ENCODE data around the gene GSE1.

Gene GSE1

GRCh38 chr16:85628645-85629044 is 15.5 kb downstream of the GSE1 start:
- no peaks in the 10 kb centered on the region for H3K9me3 ChIP-seq (ENCODE audit: control insufficient read depth, low read length)
- H3K9ac ChIP-seq (ENCODE audit: low read length): no peak overlapping the region

GRCh38 chr16:85629326-85629725 is 16.2 kb downstream of the GSE1 start:
- H3K9me3 ChIP-seq (ENCODE audit: control insufficient read depth, low read length): no peaks in the 10 kb centered on the region
- H3K27me3 ChIP-seq (ENCODE audit: control insufficient read depth, insufficient read depth, low read length): no peaks in the 10 kb centered on the region
- no peak overlapping the region for H3K4me3 ChIP-seq (ENCODE audit: low read length)
- H3K9ac ChIP-seq (ENCODE audit: low read length): no peak overlapping the region
- H3K36me3 ChIP-seq (ENCODE audit: control insufficient read depth, insufficient read depth, low read length): no peaks in the 10 kb centered on the region
- peaks cover 35% of the 10 kb centered on the region for H3K4me1 ChIP-seq (ENCODE audit: control insufficient read depth, insufficient read depth, low read length)

More at GRCh38 chr16:85628645-85629044, 15.5 kb downstream of the GSE1 start:
- Histone ChIP-seq H3K36me3 (ENCODE audit: control insufficient read depth, insufficient read depth, low read length) (no peaks in the 10 kb centered on the region), H3K4me3 (ENCODE audit: low read length) (no peak overlapping the region), H3K27me3 (ENCODE audit: control insufficient read depth, insufficient read depth, low read length) (no peaks in the 10 kb centered on the region), H3K4me1 (ENCODE audit: control insufficient read depth, insufficient read depth, low read length) (peaks cover 39% of the 10 kb centered on the region)

- no peaks in the 10 kb centered on the region for H3K9me3 ChIP-seq (ENCODE audit: control insufficient read depth, low read length)
- H3K4me1 ChIP-seq (ENCODE audit: control insufficient read depth, insufficient read depth, low read length): peaks cover 35% of the 10 kb centered on the region
- no peaks in the 10 kb centered on the region for H3K36me3 ChIP-seq (ENCODE audit: control insufficient read depth, insufficient read depth, low read length)
- no peak overlapping the region for H3K9ac ChIP-seq (ENCODE audit: low read length)
- H3K27me3 ChIP-seq (ENCODE audit: control insufficient read depth, insufficient read depth, low read length): no peaks in the 10 kb centered on the region
- no peak overlapping the region for H3K4me3 ChIP-seq (ENCODE audit: low read length)
Measured at GRCh38 chr16:85629853-85630252, 16.7 kb downstream of the GSE1 start.

- Histone ChIP-seq H3K36me3 (ENCODE audit: control insufficient read depth, insufficient read depth, low read length) (no peaks in the 10 kb centered on the region), H3K27me3 (ENCODE audit: control insufficient read depth, insufficient read depth, low read length) (no peaks in the 10 kb centered on the region), H3K9ac (ENCODE audit: low read length) (no peak overlapping the region), H3K4me1 (ENCODE audit: control insufficient read depth, insufficient read depth, low read length) (peaks cover 33% of the 10 kb centered on the region), H3K9me3 (ENCODE audit: control insufficient read depth, low read length) (no peaks in the 10 kb centered on the region), H3K4me3 (ENCODE audit: low read length) (no peak overlapping the region)
Measured at GRCh38 chr16:85631230-85631629, 18.1 kb downstream of the GSE1 start.

GRCh38 chr16:85631802-85632393 is 18.8 kb downstream of the GSE1 start:
- Histone ChIP-seq H3K9me3 (ENCODE audit: control insufficient read depth, low read length) (no peaks in the 10 kb centered on the region), H3K4me3 (ENCODE audit: low read length) (no peak overlapping the region), H3K9ac (ENCODE audit: low read length) (no peak overlapping the region), H3K36me3 (ENCODE audit: control insufficient read depth, insufficient read depth, low read length) (no peaks in the 10 kb centered on the region), H3K27me3 (ENCODE audit: control insufficient read depth, insufficient read depth, low read length) (no peaks in the 10 kb centered on the region), H3K4me1 (ENCODE audit: control insufficient read depth, insufficient read depth, low read length) (peaks cover 27% of the 10 kb centered on the region)

DNA sequence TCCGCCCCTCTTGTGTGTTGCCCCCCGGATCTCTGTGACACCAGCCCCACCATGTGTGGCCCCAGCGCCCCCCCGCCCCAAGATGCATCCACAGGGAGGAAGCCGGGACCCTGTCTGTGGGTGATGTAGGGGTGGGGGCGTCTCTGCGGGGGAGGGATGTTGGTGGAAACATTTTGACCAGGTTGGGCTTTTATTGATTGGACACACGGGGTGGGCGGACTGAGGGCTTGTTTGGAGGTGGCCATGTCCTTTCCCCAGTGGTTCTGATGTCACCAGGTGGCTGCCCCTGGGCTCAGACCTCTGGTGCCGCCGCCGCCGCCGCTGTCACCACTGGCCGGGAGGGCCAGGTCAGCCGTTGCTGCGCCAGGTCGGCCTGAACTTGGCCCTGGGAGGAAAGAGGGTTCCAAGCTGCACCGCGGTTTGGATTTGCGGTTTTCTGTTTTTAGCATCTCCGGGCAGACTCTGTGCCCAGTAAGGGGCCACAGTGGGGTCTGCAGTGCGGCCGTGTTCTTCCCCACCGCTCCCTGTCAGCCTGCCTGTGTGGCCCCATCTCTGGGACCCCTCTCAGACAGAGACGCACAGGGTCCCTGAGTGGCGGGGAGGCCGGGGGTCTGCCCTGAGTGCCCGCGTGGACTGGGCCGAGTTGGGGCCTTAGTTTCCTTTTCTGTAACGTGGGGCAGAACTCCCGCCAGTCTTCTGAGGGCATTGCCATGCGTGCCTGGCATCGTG is 19.8 kb downstream of the GSE1 start:
- H3K36me3 ChIP-seq (ENCODE audit: control insufficient read depth, insufficient read depth, low read length): no peaks in the 10 kb centered on the region
- H3K27me3 ChIP-seq (ENCODE audit: control insufficient read depth, insufficient read depth, low read length): no peaks in the 10 kb centered on the region
- peaks cover 24% of the 10 kb centered on the region for H3K4me1 ChIP-seq (ENCODE audit: control insufficient read depth, insufficient read depth, low read length)
- no peaks in the 10 kb centered on the region for H3K9me3 ChIP-seq (ENCODE audit: control insufficient read depth, low read length)
- H3K9ac ChIP-seq (ENCODE audit: low read length): no peak overlapping the region
- no peak overlapping the region for H3K4me3 ChIP-seq (ENCODE audit: low read length)

DNA sequence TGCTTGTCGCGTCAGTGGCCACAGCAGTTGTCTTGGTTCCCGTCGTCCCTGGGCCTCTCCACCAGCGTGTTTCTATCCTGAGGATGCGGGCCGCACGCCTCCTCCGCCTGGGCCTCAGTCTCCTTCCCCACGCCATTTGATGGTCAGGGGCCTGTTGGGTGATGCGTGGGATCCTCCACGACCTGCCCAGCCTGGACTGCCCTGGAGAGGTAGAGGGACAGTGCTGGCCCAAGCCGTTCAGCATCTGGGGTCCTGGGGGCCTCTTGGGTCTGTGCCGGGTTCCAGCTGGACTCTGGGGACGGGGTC is 20.3 kb downstream of the GSE1 start:
- Histone ChIP-seq H3K27me3 (ENCODE audit: control insufficient read depth, insufficient read depth, low read length) (no peaks in the 10 kb centered on the region), H3K9ac (ENCODE audit: low read length) (no peak overlapping the region), H3K9me3 (ENCODE audit: control insufficient read depth, low read length) (no peaks in the 10 kb centered on the region), H3K36me3 (ENCODE audit: control insufficient read depth, insufficient read depth, low read length) (no peaks in the 10 kb centered on the region), H3K4me3 (ENCODE audit: low read length) (no peak overlapping the region), H3K4me1 (ENCODE audit: control insufficient read depth, insufficient read depth, low read length) (peaks cover 20% of the 10 kb centered on the region)

DNA sequence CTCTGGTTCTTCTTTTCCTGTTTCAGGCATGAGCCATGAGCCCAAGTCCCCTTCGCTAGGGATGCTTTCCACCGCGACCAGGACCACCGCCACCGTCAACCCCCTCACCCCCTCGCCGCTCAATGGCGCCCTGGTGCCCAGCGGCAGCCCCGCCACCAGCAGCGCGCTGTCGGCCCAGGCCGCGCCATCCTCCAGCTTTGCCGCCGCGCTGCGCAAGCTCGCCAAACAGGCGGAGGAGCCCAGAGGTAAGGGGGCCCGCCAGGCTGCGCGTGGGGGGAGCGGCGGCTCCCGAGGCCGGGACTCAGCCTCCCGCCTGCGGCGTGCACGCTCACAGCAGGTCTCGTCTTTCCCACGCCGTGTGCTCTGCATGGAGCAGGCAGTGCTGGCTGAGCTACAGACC is 20.8 kb downstream of the GSE1 start:
- H3K4me1 ChIP-seq (ENCODE audit: control insufficient read depth, insufficient read depth, low read length): peaks cover 23% of the 10 kb centered on the region
- no peaks in the 10 kb centered on the region for H3K9me3 ChIP-seq (ENCODE audit: control insufficient read depth, low read length)
- H3K36me3 ChIP-seq (ENCODE audit: control insufficient read depth, insufficient read depth, low read length): no peaks in the 10 kb centered on the region
- no peak overlapping the region for H3K4me3 ChIP-seq (ENCODE audit: low read length)
- H3K9ac ChIP-seq (ENCODE audit: low read length): no peak overlapping the region
- no peaks in the 10 kb centered on the region for H3K27me3 ChIP-seq (ENCODE audit: control insufficient read depth, insufficient read depth, low read length)

GRCh38 chr16:85634747-85635544 is 21.8 kb downstream of the GSE1 start:
- H3K4me3 ChIP-seq (ENCODE audit: low read length): no peak overlapping the region
- no peaks in the 10 kb centered on the region for H3K27me3 ChIP-seq (ENCODE audit: control insufficient read depth, insufficient read depth, low read length)
- no peaks in the 10 kb centered on the region for H3K9me3 ChIP-seq (ENCODE audit: control insufficient read depth, low read length)
- no peak overlapping the region for H3K9ac ChIP-seq (ENCODE audit: low read length)
- peaks cover 33% of the 10 kb centered on the region for H3K4me1 ChIP-seq (ENCODE audit: control insufficient read depth, insufficient read depth, low read length)
- H3K36me3 ChIP-seq (ENCODE audit: control insufficient read depth, insufficient read depth, low read length): no peaks in the 10 kb centered on the region

GRCh38 chr16:85635545-85636140 is 22.5 kb downstream of the GSE1 start:
- Histone ChIP-seq H3K36me3 (ENCODE audit: control insufficient read depth, insufficient read depth, low read length) (no peaks in the 10 kb centered on the region), H3K4me3 (ENCODE audit: low read length) (no peak overlapping the region), H3K9ac (ENCODE audit: low read length) (no peak overlapping the region), H3K9me3 (ENCODE audit: control insufficient read depth, low read length) (no peaks in the 10 kb centered on the region), H3K4me1 (ENCODE audit: control insufficient read depth, insufficient read depth, low read length) (peaks cover 36% of the 10 kb centered on the region), H3K27me3 (ENCODE audit: control insufficient read depth, insufficient read depth, low read length) (no peaks in the 10 kb centered on the region)

DNA sequence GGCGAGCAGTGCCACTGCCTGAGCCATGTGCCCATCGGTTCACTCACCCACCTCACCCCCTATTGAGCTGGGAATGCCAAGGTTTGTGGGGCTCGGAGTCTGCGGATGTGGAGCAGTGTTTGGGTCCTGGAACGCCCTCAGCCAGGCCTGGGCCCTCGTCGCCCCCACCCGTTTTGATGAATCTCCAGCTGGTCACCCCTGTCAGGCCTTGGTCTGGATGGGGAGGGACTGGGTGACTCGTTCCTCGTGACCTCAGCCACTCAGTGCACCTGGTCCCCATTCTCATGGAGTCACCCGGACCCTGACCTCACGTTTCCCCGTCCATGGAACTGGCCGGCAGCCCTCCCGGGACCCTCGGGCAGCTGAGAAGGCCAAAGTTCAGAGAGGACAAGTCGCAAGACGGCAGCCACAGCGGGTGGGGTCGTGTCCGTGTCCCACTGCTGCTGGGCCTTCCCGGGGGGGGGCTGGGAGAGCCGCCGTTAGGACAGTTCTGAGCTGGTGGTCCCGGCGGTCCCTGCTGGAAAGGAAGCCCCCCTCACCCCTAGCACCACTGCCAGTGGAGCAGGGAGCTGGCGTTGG is 23.2 kb downstream of the GSE1 start:
- peaks cover 43% of the 10 kb centered on the region for H3K4me1 ChIP-seq (ENCODE audit: control insufficient read depth, insufficient read depth, low read length)
- no peaks in the 10 kb centered on the region for H3K9me3 ChIP-seq (ENCODE audit: control insufficient read depth, low read length)
- no peak overlapping the region for H3K4me3 ChIP-seq (ENCODE audit: low read length)
- no peak overlapping the region for H3K9ac ChIP-seq (ENCODE audit: low read length)
- H3K36me3 ChIP-seq (ENCODE audit: control insufficient read depth, insufficient read depth, low read length): no peaks in the 10 kb centered on the region
- H3K27me3 ChIP-seq (ENCODE audit: control insufficient read depth, insufficient read depth, low read length): no peaks in the 10 kb centered on the region
